ENCODE data around the gene LRRC36. TPM values are rescaled to one million over a fixed set of nuclear protein-coding genes. Genes with fewer than 3 reads are reported as not detected.
A peak's percentile ranks its signal among the peaks of the same experiment; 100 is the strongest.

Gene LRRC36
- total and polyA plus RNA-seq, 9 of the 15 experiments (the other 6 are each of a cell fraction or from before 2014, with no cell fraction given) = 0.09 to 0.40 (median 0.17) TPM; not detected in 1

GRCh38 chr16:67278773-67279295 is 47.8 kb upstream of the LRRC36 start (continued):
- TF ChIP-seq, protein P1, sequence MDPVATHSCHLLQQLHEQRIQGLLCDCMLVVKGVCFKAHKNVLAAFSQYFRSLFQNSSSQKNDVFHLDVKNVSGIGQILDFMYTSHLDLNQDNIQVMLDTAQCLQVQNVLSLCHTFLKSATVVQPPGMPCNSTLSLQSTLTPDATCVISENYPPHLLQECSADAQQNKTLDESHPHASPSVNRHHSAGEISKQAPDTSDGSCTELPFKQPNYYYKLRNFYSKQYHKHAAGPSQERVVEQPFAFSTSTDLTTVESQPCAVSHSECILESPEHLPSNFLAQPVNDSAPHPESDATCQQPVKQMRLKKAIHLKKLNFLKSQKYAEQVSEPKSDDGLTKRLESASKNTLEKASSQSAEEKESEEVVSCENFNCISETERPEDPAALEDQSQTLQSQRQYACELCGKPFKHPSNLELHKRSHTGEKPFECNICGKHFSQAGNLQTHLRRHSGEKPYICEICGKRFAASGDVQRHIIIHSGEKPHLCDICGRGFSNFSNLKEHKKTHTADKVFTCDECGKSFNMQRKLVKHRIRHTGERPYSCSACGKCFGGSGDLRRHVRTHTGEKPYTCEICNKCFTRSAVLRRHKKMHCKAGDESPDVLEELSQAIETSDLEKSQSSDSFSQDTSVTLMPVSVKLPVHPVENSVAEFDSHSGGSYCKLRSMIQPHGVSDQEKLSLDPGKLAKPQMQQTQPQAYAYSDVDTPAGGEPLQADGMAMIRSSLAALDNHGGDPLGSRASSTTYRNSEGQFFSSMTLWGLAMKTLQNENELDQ (CRISPR knock-in tag; IDR thresholded peaks at IDR 0.05; ENCODE audit: borderline replicate concordance) = no peak
- TF ChIP-seq ZNF584 (CRISPR knock-in tag; IDR thresholded peaks at IDR 0.05; ENCODE audit: low read depth) = 0 out of 2 replicates have a peak, but pooled peaks have one; percentile 27
- TF ChIP-seq, protein P2, sequence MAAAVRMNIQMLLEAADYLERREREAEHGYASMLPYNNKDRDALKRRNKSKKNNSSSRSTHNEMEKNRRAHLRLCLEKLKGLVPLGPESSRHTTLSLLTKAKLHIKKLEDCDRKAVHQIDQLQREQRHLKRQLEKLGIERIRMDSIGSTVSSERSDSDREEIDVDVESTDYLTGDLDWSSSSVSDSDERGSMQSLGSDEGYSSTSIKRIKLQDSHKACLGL (CRISPR knock-in tag; IDR thresholded peaks at IDR 0.05; ENCODE audit: borderline replicate concordance, poor library complexity, severe bottlenecking) = peak; percentile 13
- TF ChIP-seq ZNF589 (CRISPR knock-in tag; IDR thresholded peaks at IDR 0.05; ENCODE audit: low read depth) = peak; percentile 78
- TF ChIP-seq BRD9 (IDR thresholded peaks at IDR 0.05; ENCODE audit: low read depth, partially characterized antibody) = peak; percentile 57
- TF ChIP-seq HDAC1 (IDR thresholded peaks at IDR 0.05) = peak in 1 of 2 experiments; percentile 81; a peak in 2 of 4 replicates
- 0 out of 2 replicates have a peak, but pooled peaks have one; percentile 26 for TF ChIP-seq GATAD2A (IDR thresholded peaks at IDR 0.05)
- TF ChIP-seq NR2C2 (CRISPR knock-in tag; IDR thresholded peaks at IDR 0.05) = no peak
- peak; percentile 65 for TF ChIP-seq NR2C2 (tag; IDR thresholded peaks at IDR 0.05)
- 0 out of 2 replicates have a peak, but pooled peaks have one; percentile 47 for TF ChIP-seq SMARCE1 (IDR thresholded peaks at IDR 0.05)
- no peak for TF ChIP-seq BRCA1 (IDR thresholded peaks at IDR 0.05)
- TF ChIP-seq BRCA1 (CRISPR knock-in tag; IDR thresholded peaks at IDR 0.05) = no peak
- peak; percentile 24; the same call in 1 of the 2 replicates for TF ChIP-seq ARID2 (IDR thresholded peaks at IDR 0.05)
- TF ChIP-seq, protein P3, sequence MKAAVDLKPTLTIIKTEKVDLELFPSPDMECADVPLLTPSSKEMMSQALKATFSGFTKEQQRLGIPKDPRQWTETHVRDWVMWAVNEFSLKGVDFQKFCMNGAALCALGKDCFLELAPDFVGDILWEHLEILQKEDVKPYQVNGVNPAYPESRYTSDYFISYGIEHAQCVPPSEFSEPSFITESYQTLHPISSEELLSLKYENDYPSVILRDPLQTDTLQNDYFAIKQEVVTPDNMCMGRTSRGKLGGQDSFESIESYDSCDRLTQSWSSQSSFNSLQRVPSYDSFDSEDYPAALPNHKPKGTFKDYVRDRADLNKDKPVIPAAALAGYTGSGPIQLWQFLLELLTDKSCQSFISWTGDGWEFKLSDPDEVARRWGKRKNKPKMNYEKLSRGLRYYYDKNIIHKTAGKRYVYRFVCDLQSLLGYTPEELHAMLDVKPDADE (conservative IDR thresholded peaks at IDR 0.05; ENCODE audit: control insufficient read depth, low read depth, low read length) = peak; percentile 55; the same call in 1 of the 2 replicates
- peak; percentile 55 for TF ChIP-seq C11orf30 (IDR thresholded peaks at IDR 0.05; ENCODE audit: low read depth)
- TF ChIP-seq E2F6 (IDR thresholded peaks at IDR 0.05; ENCODE audit: borderline replicate concordance in 1 of 2, extremely low read depth in 1 of 2, insufficient read depth in 1 of 2, insufficient read length in 1 of 2, low read depth in 1 of 2, low read length in 1 of 2, poor library complexity in 1 of 2, severe bottlenecking in 1 of 2) = peak; percentile 45 to 62
- TF ChIP-seq ELF1 (tag; IDR thresholded peaks at IDR 0.05) = peak; percentile 72; the same call in 1 of the 2 replicates
- TF ChIP-seq, protein P4, sequence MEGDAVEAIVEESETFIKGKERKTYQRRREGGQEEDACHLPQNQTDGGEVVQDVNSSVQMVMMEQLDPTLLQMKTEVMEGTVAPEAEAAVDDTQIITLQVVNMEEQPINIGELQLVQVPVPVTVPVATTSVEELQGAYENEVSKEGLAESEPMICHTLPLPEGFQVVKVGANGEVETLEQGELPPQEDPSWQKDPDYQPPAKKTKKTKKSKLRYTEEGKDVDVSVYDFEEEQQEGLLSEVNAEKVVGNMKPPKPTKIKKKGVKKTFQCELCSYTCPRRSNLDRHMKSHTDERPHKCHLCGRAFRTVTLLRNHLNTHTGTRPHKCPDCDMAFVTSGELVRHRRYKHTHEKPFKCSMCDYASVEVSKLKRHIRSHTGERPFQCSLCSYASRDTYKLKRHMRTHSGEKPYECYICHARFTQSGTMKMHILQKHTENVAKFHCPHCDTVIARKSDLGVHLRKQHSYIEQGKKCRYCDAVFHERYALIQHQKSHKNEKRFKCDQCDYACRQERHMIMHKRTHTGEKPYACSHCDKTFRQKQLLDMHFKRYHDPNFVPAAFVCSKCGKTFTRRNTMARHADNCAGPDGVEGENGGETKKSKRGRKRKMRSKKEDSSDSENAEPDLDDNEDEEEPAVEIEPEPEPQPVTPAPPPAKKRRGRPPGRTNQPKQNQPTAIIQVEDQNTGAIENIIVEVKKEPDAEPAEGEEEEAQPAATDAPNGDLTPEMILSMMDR (IDR thresholded peaks at IDR 0.05 in 2 of 3, conservative IDR thresholded peaks at IDR 0.05 in 1 of 3; ENCODE audit: insufficient read depth in 2 of 3, low read depth in 1 of 3, low read length in 3 of 3) = peak; percentile 72 to 85 (median 81)
- TF ChIP-seq HDGF (IDR thresholded peaks at IDR 0.05) = no peak

Measured in K562 (cell line).